Trophoblast cell (in vitro differentiated cells and primary cell): ENCODE data around the gene PRRC2C. TPM values are rescaled to one million over a fixed set of nuclear protein-coding genes. Genes with fewer than 3 reads are reported as not detected.
"Not testable (repeated sequence)": the region's sequence is repeated elsewhere in the genome, so short reads cannot be mapped to it uniquely, and the experiment has no call there.

ENCODE experiments used
- DNase-seq, 2 donors: peaks; one replicate each; pipeline ENCODE4 v3.0.0-alpha.2; 2016
- H2AFZ ChIP-seq: 2 replicates; pipeline ENCODE4 v1.6.1; 2013; ENCODE audit warnings: low read length, moderate library complexity, mild to moderate bottlenecking; ENCODE audit not compliant: insufficient read depth, poor library complexity
- H2AK5ac ChIP-seq: 2 replicates; pipeline ENCODE4 v1.6.1; 2013; ENCODE audit warnings: mild to moderate bottlenecking, low read length
- H2BK120ac ChIP-seq: 2 replicates; pipeline ENCODE4 v1.6.1; 2013; ENCODE audit warnings: low read length, mild to moderate bottlenecking, moderate library complexity; ENCODE audit not compliant: insufficient read depth, poor library complexity
- H2BK12ac ChIP-seq: 2 replicates; pipeline ENCODE4 v1.6.1; 2013; ENCODE audit warnings: mild to moderate bottlenecking, low read length, moderate library complexity
- H2BK5ac ChIP-seq: 2 replicates; pipeline ENCODE4 v1.6.1; 2013; ENCODE audit warnings: low read length, low read depth, moderate library complexity, mild to moderate bottlenecking; ENCODE audit not compliant: poor library complexity
- H3K14ac ChIP-seq: 2 replicates; pipeline ENCODE4 v1.6.1; 2013; ENCODE audit warnings: mild to moderate bottlenecking, low read length
- H3K18ac ChIP-seq: 2 replicates; pipeline ENCODE4 v1.6.1; 2013; ENCODE audit warnings: mild to moderate bottlenecking, low read length
- H3K23ac ChIP-seq: 2 replicates; pipeline ENCODE4 v1.6.1; 2013; ENCODE audit warnings: low read length
- H3K27ac ChIP-seq: 2 replicates; pipeline ENCODE4 v1.5.1; 2013; ENCODE audit warnings: low read depth, mild to moderate bottlenecking, inconsistent platforms, low read length, moderate library complexity
- H3K27me3 ChIP-seq: 2 replicates; pipeline ENCODE4 v1.6.1; 2013; ENCODE audit warnings: inconsistent platforms, mild to moderate bottlenecking, low read length, moderate library complexity; ENCODE audit not compliant: insufficient read depth
- H3K36me3 ChIP-seq, 2 experiments: 1 replicate in 1 of 2; 2 replicates in 1 of 2; pipeline ENCODE4 v1.6.1; 2013; ENCODE audit warnings: low read length in 2 of 2, mild to moderate bottlenecking in 2 of 2, moderate library complexity in 1 of 2; ENCODE audit not compliant: insufficient read depth in 2 of 2, control insufficient read depth in 1 of 2
- H3K4ac ChIP-seq: 2 replicates; pipeline ENCODE4 v1.6.1; 2013; ENCODE audit warnings: low read depth, mild to moderate bottlenecking, low read length, moderate library complexity
- H3K4me1 ChIP-seq, 2 experiments: 1 replicate in 1 of 2; 2 replicates in 1 of 2; pipeline ENCODE4 v1.6.1; 2013; ENCODE audit warnings: low read length in 2 of 2, mild to moderate bottlenecking in 2 of 2, moderate library complexity in 1 of 2; ENCODE audit not compliant: insufficient read depth in 2 of 2, control insufficient read depth in 1 of 2
- H3K4me2 ChIP-seq: 2 replicates; pipeline ENCODE4 v1.6.1; 2013; ENCODE audit warnings: inconsistent platforms, mild to moderate bottlenecking, low read length, moderate library complexity
- H3K4me3 ChIP-seq: 2 replicates; pipeline ENCODE4 v1.5.1; 2013; ENCODE audit warnings: mild to moderate bottlenecking, low read depth, low read length, inconsistent platforms
- H3K79me1 ChIP-seq: one replicate; pipeline ENCODE4 v1.6.1; 2013; ENCODE audit warnings: low read length
- H3K79me2 ChIP-seq: 2 replicates; pipeline ENCODE4 v1.6.1; 2013; ENCODE audit warnings: low read length, mild to moderate bottlenecking; ENCODE audit not compliant: control insufficient read depth, insufficient read depth, poor library complexity
- H3K9ac ChIP-seq: 2 replicates; pipeline ENCODE4 v1.6.1; 2013; ENCODE audit warnings: mild to moderate bottlenecking, low read length
- H3K9me3 ChIP-seq: 2 replicates; pipeline ENCODE4 v1.6.1; 2013; ENCODE audit warnings: low read depth, mild to moderate bottlenecking, control low read depth, inconsistent platforms, low read length; ENCODE audit not compliant: insufficient read depth
- H4K12ac ChIP-seq: 2 replicates; pipeline ENCODE4 v1.6.1; 2013; ENCODE audit warnings: low read depth, mild to moderate bottlenecking, low read length, moderate library complexity
- H4K8ac ChIP-seq: 2 replicates; pipeline ENCODE4 v1.6.1; 2013; ENCODE audit warnings: low read depth, mild to moderate bottlenecking, low read length, moderate library complexity
- H4K91ac ChIP-seq: one replicate; pipeline ENCODE4 v1.6.1; 2013; ENCODE audit warnings: low read depth, mild to moderate bottlenecking, low read length, moderate library complexity
- WGBS: extraction: QIAGEN DNeasy Blood & Tissue Kit; methylation state at CpG from one replicate; pipeline ENCODE4 v1.1.7; 2013; ENCODE audit warnings: missing lambda C conversion rate; ENCODE audit not compliant: insufficient read length, insufficient coverage; ENCODE audit errors: extremely low coverage; 5-methylcytosine and 5-hydroxymethylcytosine counted together
- polyA plus RNA-seq: library from polyadenylated mRNA; stranded (reverse); fragments of 200-250 nt; gene quantifications from 2 replicates; pipeline ENCODE4 v1.2.3, GENCODE V29; 2013

The PRRC2C gene
- 169 and 179 TPM in 2 replicates for polyA plus RNA-seq

GRCh38 chr1:171485375-171486047 lies at the start of gene PRRC2C:
TSS of gene PRRC2C (plus strand) at chr1:171485530. CDS start at chr1:171512089, 26,559 bp downstream.
- Histone ChIP-seq H3K18ac (peak within 1 kb of the TSS; percentile 98), H3K27me3 (no peaks in the 10 kb centered on the region), H3K4me2 (peak within 1 kb of the TSS; percentile 62), H3K9ac (peak within 1 kb of the TSS; percentile 99), H2AFZ (peak within 1 kb of the TSS; percentile 91), H2AK5ac (peak within 1 kb of the TSS; percentile 99), H3K9me3 (no peaks in the 10 kb centered on the region), H3K27ac (peak within 1 kb of the TSS; percentile 97), H3K79me2 (peaks cover 9% of the 10 kb centered on the region), H2BK12ac (peak within 1 kb of the TSS; percentile 18), H3K4me1 (peaks cover 1 to 2% of the 10 kb centered on the region in 2 experiments), H2BK5ac (peak within 1 kb of the TSS; percentile 98), H3K14ac (peak within 1 kb of the TSS; percentile 99), H3K36me3 (peaks cover 0 to 2% of the 10 kb centered on the region in 2 experiments), H3K4ac (peak within 1 kb of the TSS; percentile 100), H4K8ac (peak within 1 kb of the TSS; percentile 97), H4K12ac (peak within 1 kb of the TSS; percentile 98), H3K79me1 (peaks cover 5% of the 10 kb centered on the region), H3K23ac (no peak within 1 kb of the TSS), H3K4me3 (peak within 1 kb of the TSS; percentile 96), H2BK120ac (peak within 1 kb of the TSS; percentile 96), H4K91ac (peak within 1 kb of the TSS; percentile 98)
- no CpG with 5 or more reads among the region's 50 CpGs for WGBS
- DNase-seq, result peak; percentile 98 to 99

- WGBS, result no CpG with 5 or more reads among the region's 2 CpGs
- Histone ChIP-seq H3K27ac (no peak overlapping the region), H3K36me3 (no peaks in the 10 kb centered on the region), H2BK12ac (no peak overlapping the region), H3K18ac (no peak overlapping the region), H2AFZ (no peak overlapping the region), H3K27me3 (no peaks in the 10 kb centered on the region), H3K4me3 (no peak overlapping the region), H4K8ac (no peak overlapping the region), H3K23ac (no peak overlapping the region), H2BK120ac (no peak overlapping the region), H4K12ac (no peak overlapping the region), H3K9me3 (no peaks in the 10 kb centered on the region), H3K4ac (no peak overlapping the region), H2BK5ac (no peak overlapping the region), H3K4me2 (no peak overlapping the region), H4K91ac (no peak overlapping the region), H2AK5ac (no peak overlapping the region), H3K14ac (no peak overlapping the region), H3K4me1 (no peaks in the 10 kb centered on the region), H3K9ac (no peak overlapping the region), H3K79me1 (no peaks in the 10 kb centered on the region), H3K79me2 (no peaks in the 10 kb centered on the region)
- peak in 1 of 2 donors; percentile 13 for DNase-seq
Observed at GRCh38 chr1:171438441-171438840, 46.9 kb upstream of the PRRC2C start.

- H3K4me2 ChIP-seq, H2BK120ac ChIP-seq, H2AFZ ChIP-seq, H3K18ac ChIP-seq, H3K4me3 ChIP-seq, H3K9ac ChIP-seq, H3K9me3 ChIP-seq, H3K79me1 ChIP-seq, H4K91ac ChIP-seq, H3K4me1 ChIP-seq, H3K27me3 ChIP-seq, H2BK5ac ChIP-seq, H3K36me3 ChIP-seq, DNase-seq, H3K14ac ChIP-seq, H3K79me2 ChIP-seq, H3K27ac ChIP-seq, H2BK12ac ChIP-seq, H3K4ac ChIP-seq, H2AK5ac ChIP-seq, H4K12ac ChIP-seq, H4K8ac ChIP-seq, H3K23ac ChIP-seq: not testable (repeated sequence)
- no CpG with 5 or more reads among the region's 3 CpGs for WGBS
Observed at GRCh38 chr1:171440201-171440600, 45.1 kb upstream of the PRRC2C start.

- not testable (repeated sequence) for H2BK5ac ChIP-seq, H2AFZ ChIP-seq, H2BK120ac ChIP-seq, H3K18ac ChIP-seq, H3K79me1 ChIP-seq, H3K14ac ChIP-seq, H3K4me1 ChIP-seq, H3K27ac ChIP-seq, H3K9ac ChIP-seq, H4K12ac ChIP-seq, H3K36me3 ChIP-seq, H3K23ac ChIP-seq, H3K4me2 ChIP-seq, H2BK12ac ChIP-seq, H2AK5ac ChIP-seq, H3K4ac ChIP-seq, H3K9me3 ChIP-seq, H4K91ac ChIP-seq, DNase-seq, H4K8ac ChIP-seq, H3K79me2 ChIP-seq, H3K27me3 ChIP-seq, H3K4me3 ChIP-seq
- WGBS, result no CpG with 5 or more reads among the region's 5 CpGs
Observed at GRCh38 chr1:171441278-171441895, 43.9 kb upstream of the PRRC2C start.
